GM12878 (cell line): Measurements from ENCODE around the gene MTIF3. TPM values are rescaled to one million over a fixed set of nuclear protein-coding genes. Genes with fewer than 3 reads are reported as not detected.

Experiments
- ATF3 ChIP-seq: IDR thresholded peaks from 2 replicates; pipeline ENCODE4 v1.6.1; 2011; ENCODE audit warnings: low read depth, mild to moderate bottlenecking, low read length, moderate library complexity, borderline replicate concordance; ENCODE audit errors: extremely low read depth
- CBX3 ChIP-seq: fragments of 200-600 bp; sonication (generic); IDR thresholded peaks from 2 replicates; pipeline ENCODE4 v1.6.1; 2016; ENCODE audit warnings: low read depth, borderline replicate concordance
- CHD4 ChIP-seq: fragments of 200-600 bp; sonication (generic); IDR thresholded peaks from 2 replicates; pipeline ENCODE4 v1.6.1; 2016; ENCODE audit warnings: mild to moderate bottlenecking
- E2F8 ChIP-seq: fragments of 450-650 bp; IDR thresholded peaks from 2 replicates; pipeline ENCODE4 v1.6.1; 2018; ENCODE audit warnings: mild to moderate bottlenecking, low read depth, moderate library complexity; ENCODE audit not compliant: partially characterized antibody
- EED ChIP-seq: sonication (generic); IDR thresholded peaks from 2 replicates; pipeline ENCODE4 v1.6.1; 2016; ENCODE audit warnings: antibody characterized with exemption, low read depth
- FOXM1 ChIP-seq: IDR thresholded peaks from 2 replicates; pipeline ENCODE4 v1.6.1; 2012; ENCODE audit warnings: low read depth, mild to moderate bottlenecking, inconsistent platforms, low read length, moderate library complexity
- IKZF2 ChIP-seq, 2 experiments: fragments of 450-650 bp; IDR thresholded peaks; 2 replicates each; pipeline ENCODE4 v1.6.1; 2017; ENCODE audit warnings: mild to moderate bottlenecking in 2 of 2, moderate library complexity in 2 of 2
- JUNB ChIP-seq: IDR thresholded peaks from 2 replicates; pipeline ENCODE4 v1.6.1; 2016; ENCODE audit warnings: antibody characterized with exemption, mild to moderate bottlenecking
- KLF5 ChIP-seq: fragments of 450-650 bp; IDR thresholded peaks from 2 replicates; pipeline ENCODE4 v1.6.1; 2014; ENCODE audit warnings: mild to moderate bottlenecking; ENCODE audit not compliant: partially characterized antibody
- PAX8 ChIP-seq: fragments of 450-650 bp; IDR thresholded peaks from 2 replicates; pipeline ENCODE4 v1.6.1; 2017; ENCODE audit warnings: mild to moderate bottlenecking, moderate library complexity
- PML ChIP-seq: IDR thresholded peaks from 2 replicates; pipeline ENCODE4 v1.6.1; 2012; ENCODE audit warnings: low read length, inconsistent platforms
- RAD51 ChIP-seq: fragments of 450-650 bp; IDR thresholded peaks from 2 replicates; pipeline ENCODE4 v1.6.1; 2016; ENCODE audit warnings: moderate library complexity, mild to moderate bottlenecking, inconsistent platforms
- SMARCA5 ChIP-seq: fragments of 450-650 bp; IDR thresholded peaks from 2 replicates; pipeline ENCODE4 v1.6.1; 2017; ENCODE audit warnings: mild to moderate bottlenecking
- SMC3 ChIP-seq: IDR thresholded peaks from 2 replicates; pipeline ENCODE4 v1.6.1; 2011; ENCODE audit warnings: low read length, improper control_type of control experiment, borderline replicate concordance
- STAT1 ChIP-seq: fragments of 450-650 bp; conservative IDR thresholded peaks from 2 replicates; pipeline ENCODE4 v1.6.1; 2014; ENCODE audit warnings: antibody characterized with exemption, mild to moderate bottlenecking
- USF2 ChIP-seq: IDR thresholded peaks from 2 replicates; pipeline ENCODE4 v1.6.1; 2011; ENCODE audit warnings: low read depth, low read length, improper control_type of control experiment, borderline replicate concordance
- polyA plus RNA-seq, 11 experiments: library from polyadenylated mRNA; depleted of rRNA in 4 of 11; unstranded in 6 of 11; stranded (reverse) in 5 of 11; fragments of >200 nt; fragmentation: Nextera tagmentation in 4 of 11; fragmentation: Illumina TruSeq in 1 of 11; extraction: Ambion mirVana in 4 of 11; extraction: Trizol in 1 of 11; gene quantifications; 1 replicate in 1 of 11; 2 replicates in 10 of 11; pipeline versions ENCODE4 v1.2.1 to v1.2.3, GENCODE V29; 2011 to 2016; ENCODE audit warnings: inconsistent platforms in 2 of 11, missing spikeins in 2 of 11, low read depth in 1 of 11
- total RNA-seq, 4 experiments: library from RNA; depleted of rRNA in 3 of 4; stranded (reverse); fragments of >200 nt in 3 of 4; fragmentation: Illumina TruSeq in 1 of 4; extraction: Trizol in 1 of 4; gene quantifications; 2 replicates each; pipeline versions ENCODE4 v1.2.1 to v1.2.3, GENCODE V29; 2013 to 2021
- TF ChIP-seq, protein P1 (sequence below): fragments of 450-650 bp; IDR thresholded peaks from 2 replicates; pipeline ENCODE4 v1.6.1; 2016; ENCODE audit warnings: mild to moderate bottlenecking, moderate library complexity, borderline replicate concordance
- TF ChIP-seq, protein P2 (sequence below): fragments of 450-650 bp; IDR thresholded peaks from 2 replicates; pipeline ENCODE4 v1.6.1; 2016; ENCODE audit warnings: mild to moderate bottlenecking
- TF ChIP-seq, protein P3 (sequence below): fragments of 450-650 bp; IDR thresholded peaks from 2 replicates; pipeline ENCODE4 v1.6.1; 2014; ENCODE audit warnings: mild to moderate bottlenecking

MTIF3 gene
- total and polyA plus RNA-seq, 10 of the 15 experiments (the other 5 are each of a cell fraction or from before 2014, with no cell fraction given) = 22.4 to 73.9 (median 49.7) TPM

DNA sequence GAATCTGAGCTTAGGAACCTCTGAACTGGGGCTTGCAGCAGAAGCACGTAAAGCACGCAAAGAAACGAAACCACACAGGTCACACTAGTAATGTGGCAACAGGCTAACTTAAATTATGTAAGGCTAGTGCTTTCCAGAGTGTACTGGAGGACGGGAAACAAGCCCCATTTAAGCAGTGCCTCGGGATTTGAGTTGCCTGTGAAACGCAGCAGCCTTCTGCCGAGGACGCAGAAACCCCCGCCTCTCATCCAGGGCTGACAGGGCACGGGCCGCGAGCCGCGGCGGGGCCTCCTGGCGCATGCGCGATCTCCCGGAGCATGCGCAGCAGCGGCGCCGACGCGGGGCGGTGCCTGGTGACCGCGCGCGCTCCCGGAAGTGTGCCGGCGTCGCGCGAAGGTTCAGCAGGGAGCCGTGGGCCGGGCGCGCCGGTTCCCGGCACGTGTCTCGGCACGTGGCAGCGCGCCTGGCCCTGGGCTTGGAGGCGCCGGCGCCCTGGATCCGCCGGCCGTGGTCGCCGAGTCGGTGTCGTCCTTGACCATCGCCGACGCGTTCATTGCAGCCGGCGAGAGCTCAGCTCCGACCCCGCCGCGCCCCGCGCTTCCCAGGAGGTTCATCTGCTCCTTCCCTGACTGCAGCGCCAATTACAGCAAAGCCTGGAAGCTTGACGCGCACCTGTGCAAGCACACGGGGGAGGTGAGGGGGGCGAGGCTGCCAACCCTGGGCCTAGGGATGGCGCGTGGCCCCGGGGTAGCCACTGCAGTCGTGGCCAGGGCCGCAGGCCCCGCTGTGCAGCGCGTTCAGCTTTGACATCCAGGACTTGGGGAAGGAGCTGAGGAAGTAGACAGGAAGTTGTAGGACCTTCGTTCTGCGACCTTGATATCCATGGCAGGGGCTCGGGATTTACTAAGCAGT is 25.9 kb downstream of the MTIF3 start, which contains the start of gene GTF3A (continued):
- TF ChIP-seq, protein P1, sequence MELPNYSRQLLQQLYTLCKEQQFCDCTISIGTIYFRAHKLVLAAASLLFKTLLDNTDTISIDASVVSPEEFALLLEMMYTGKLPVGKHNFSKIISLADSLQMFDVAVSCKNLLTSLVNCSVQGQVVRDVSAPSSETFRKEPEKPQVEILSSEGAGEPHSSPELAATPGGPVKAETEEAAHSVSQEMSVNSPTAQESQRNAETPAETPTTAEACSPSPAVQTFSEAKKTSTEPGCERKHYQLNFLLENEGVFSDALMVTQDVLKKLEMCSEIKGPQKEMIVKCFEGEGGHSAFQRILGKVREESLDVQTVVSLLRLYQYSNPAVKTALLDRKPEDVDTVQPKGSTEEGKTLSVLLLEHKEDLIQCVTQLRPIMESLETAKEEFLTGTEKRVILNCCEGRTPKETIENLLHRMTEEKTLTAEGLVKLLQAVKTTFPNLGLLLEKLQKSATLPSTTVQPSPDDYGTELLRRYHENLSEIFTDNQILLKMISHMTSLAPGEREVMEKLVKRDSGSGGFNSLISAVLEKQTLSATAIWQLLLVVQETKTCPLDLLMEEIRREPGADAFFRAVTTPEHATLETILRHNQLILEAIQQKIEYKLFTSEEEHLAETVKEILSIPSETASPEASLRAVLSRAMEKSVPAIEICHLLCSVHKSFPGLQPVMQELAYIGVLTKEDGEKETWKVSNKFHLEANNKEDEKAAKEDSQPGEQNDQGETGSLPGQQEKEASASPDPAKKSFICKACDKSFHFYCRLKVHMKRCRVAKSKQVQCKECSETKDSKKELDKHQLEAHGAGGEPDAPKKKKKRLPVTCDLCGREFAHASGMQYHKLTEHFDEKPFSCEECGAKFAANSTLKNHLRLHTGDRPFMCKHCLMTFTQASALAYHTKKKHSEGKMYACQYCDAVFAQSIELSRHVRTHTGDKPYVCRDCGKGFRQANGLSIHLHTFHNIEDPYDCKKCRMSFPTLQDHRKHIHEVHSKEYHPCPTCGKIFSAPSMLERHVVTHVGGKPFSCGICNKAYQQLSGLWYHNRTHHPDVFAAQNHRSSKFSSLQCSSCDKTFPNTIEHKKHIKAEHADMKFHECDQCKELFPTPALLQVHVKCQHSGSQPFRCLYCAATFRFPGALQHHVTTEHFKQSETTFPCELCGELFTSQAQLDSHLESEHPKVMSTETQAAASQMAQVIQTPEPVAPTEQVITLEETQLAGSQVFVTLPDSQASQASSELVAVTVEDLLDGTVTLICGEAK = peak; percentile 28; the same call in 1 of the 2 replicates
- no peak; the same call in 1 of the 2 replicates for TF ChIP-seq PML
- TF ChIP-seq EED = no peak
- TF ChIP-seq ATF3 = peak; percentile 55; the same call in 1 of the 2 replicates
- TF ChIP-seq, protein P2, sequence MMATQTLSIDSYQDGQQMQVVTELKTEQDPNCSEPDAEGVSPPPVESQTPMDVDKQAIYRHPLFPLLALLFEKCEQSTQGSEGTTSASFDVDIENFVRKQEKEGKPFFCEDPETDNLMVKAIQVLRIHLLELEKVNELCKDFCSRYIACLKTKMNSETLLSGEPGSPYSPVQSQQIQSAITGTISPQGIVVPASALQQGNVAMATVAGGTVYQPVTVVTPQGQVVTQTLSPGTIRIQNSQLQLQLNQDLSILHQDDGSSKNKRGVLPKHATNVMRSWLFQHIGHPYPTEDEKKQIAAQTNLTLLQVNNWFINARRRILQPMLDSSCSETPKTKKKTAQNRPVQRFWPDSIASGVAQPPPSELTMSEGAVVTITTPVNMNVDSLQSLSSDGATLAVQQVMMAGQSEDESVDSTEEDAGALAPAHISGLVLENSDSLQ = peak; percentile 31; the same call in 1 of the 2 replicates
- TF ChIP-seq, protein P3, sequence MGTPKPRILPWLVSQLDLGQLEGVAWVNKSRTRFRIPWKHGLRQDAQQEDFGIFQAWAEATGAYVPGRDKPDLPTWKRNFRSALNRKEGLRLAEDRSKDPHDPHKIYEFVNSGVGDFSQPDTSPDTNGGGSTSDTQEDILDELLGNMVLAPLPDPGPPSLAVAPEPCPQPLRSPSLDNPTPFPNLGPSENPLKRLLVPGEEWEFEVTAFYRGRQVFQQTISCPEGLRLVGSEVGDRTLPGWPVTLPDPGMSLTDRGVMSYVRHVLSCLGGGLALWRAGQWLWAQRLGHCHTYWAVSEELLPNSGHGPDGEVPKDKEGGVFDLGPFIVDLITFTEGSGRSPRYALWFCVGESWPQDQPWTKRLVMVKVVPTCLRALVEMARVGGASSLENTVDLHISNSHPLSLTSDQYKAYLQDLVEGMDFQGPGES = 0 out of 2 replicates have a peak, but pooled peaks have one; percentile 21
- no peak for TF ChIP-seq E2F8
- no peak for TF ChIP-seq SMC3
- TF ChIP-seq CHD4 = no peak
- TF ChIP-seq CBX3 = no peak
- no peak for TF ChIP-seq JUNB
- TF ChIP-seq SMARCA5 = peak; percentile 83
- no peak for TF ChIP-seq PAX8
- peak; percentile 83; the same call in 1 of the 2 replicates for TF ChIP-seq STAT1
- TF ChIP-seq KLF5 = peak; percentile 89
- peak; percentile 49; the same call in 1 of the 2 replicates for TF ChIP-seq RAD51
- TF ChIP-seq IKZF2 (IDR thresholded peaks at IDR 0.05) = 0 out of 4 replicates have a peak, but pooled peaks of 1 of the 2 experiments have one; percentile 5
- TF ChIP-seq FOXM1 = no peak
- peak; percentile 55 for TF ChIP-seq USF2
